Erythroblast (primary cell): Measurements from ENCODE around the gene TCF3.

ENCODE experiments used
- GATA1 ChIP-seq: IDR thresholded peaks from 2 replicates; pipeline ENCODE4 v1.6.1; 2011; ENCODE audit warnings: low read depth, mild to moderate bottlenecking, control low read depth, low read length, moderate library complexity
- POLR2A ChIP-seq: IDR thresholded peaks from 2 replicates; pipeline ENCODE4 v1.6.1; 2011; ENCODE audit warnings: mild to moderate bottlenecking, low read length

GRCh38 chr19:1593501-1593772 is 59.0 kb downstream of the TCF3 start:
- TF ChIP-seq POLR2A = no peak
- TF ChIP-seq GATA1 = no peak
